ENCODE results near the gene SEC23A. TPM values are rescaled to one million over a fixed set of nuclear protein-coding genes. Genes with fewer than 3 reads are reported as not detected.
A peak's percentile ranks its signal among the peaks of the same experiment; 100 is the strongest.
"Not testable (repeated sequence)": the region's sequence is repeated elsewhere in the genome, so short reads cannot be mapped to it uniquely, and the experiment has no call there.

The SEC23A gene
- total and polyA plus RNA-seq, 2 of the 13 experiments (the other 11 are each of a cell fraction or from before 2014, with no cell fraction given), result 403 to 887 TPM

DNA sequence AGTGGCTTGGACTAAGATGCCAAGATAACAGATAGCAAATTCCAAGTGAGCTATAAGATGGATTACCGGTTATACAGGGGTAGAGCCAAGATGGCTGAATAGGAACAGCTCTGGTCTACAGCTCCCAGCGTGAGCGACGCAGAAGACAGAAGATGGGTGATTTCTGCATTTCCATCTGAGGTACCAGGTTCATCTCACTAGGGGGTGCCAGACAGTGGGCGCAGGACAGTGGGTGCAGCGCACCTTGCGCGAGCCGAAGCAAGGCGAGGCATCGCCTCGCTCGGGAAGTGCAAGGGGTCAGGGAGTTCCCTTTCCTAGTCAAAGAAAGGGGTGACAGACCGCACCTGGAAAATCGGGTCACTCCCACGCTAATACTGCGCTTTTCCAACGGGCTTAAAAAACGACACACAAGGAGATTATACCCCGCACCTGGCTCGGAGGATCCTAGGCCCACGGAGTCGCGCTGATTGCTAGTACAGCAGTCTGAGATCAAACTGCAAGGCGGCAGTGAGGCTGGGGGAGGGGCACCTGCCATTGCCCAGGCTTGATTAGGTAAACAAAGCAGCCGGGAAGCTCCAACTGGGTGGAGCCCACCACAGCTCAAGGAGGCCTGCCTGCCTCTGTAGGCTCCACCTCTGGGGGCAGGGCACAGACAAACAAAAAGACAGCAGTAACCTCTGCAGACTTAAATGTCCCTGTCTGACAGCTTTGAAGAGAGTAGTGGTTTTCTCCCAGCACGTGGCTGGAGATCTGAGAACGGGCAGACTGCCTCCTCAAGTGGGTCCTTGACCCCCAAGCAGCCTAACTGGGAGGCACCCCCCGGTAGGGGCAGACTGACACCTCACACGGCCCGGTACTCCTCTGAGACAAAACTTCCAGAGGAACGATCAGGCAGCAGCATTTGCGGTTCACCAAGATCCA is 85.7 kb downstream of the SEC23A start (continued):
- TF ChIP-seq, protein P1, sequence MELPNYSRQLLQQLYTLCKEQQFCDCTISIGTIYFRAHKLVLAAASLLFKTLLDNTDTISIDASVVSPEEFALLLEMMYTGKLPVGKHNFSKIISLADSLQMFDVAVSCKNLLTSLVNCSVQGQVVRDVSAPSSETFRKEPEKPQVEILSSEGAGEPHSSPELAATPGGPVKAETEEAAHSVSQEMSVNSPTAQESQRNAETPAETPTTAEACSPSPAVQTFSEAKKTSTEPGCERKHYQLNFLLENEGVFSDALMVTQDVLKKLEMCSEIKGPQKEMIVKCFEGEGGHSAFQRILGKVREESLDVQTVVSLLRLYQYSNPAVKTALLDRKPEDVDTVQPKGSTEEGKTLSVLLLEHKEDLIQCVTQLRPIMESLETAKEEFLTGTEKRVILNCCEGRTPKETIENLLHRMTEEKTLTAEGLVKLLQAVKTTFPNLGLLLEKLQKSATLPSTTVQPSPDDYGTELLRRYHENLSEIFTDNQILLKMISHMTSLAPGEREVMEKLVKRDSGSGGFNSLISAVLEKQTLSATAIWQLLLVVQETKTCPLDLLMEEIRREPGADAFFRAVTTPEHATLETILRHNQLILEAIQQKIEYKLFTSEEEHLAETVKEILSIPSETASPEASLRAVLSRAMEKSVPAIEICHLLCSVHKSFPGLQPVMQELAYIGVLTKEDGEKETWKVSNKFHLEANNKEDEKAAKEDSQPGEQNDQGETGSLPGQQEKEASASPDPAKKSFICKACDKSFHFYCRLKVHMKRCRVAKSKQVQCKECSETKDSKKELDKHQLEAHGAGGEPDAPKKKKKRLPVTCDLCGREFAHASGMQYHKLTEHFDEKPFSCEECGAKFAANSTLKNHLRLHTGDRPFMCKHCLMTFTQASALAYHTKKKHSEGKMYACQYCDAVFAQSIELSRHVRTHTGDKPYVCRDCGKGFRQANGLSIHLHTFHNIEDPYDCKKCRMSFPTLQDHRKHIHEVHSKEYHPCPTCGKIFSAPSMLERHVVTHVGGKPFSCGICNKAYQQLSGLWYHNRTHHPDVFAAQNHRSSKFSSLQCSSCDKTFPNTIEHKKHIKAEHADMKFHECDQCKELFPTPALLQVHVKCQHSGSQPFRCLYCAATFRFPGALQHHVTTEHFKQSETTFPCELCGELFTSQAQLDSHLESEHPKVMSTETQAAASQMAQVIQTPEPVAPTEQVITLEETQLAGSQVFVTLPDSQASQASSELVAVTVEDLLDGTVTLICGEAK (IDR thresholded peaks at IDR 0.05), result not testable (repeated sequence)
- TF ChIP-seq, protein P1 (CRISPR knock-in tag; IDR thresholded peaks at IDR 0.05), result peak; percentile 64
- TF ChIP-seq RAD21 (CRISPR knock-in tag; IDR thresholded peaks at IDR 0.05) (0 out of 2 replicates have a peak, but pooled peaks have one; percentile 63), FOSL2 (CRISPR knock-in tag; IDR thresholded peaks at IDR 0.05) (peak; percentile 46; the same call in 1 of the 2 replicates), ZNF768 (CRISPR knock-in tag; IDR thresholded peaks at IDR 0.05) (peak; percentile 62), YEATS4 (CRISPR knock-in tag; IDR thresholded peaks at IDR 0.05; ENCODE audit: borderline replicate concordance) (peak; percentile 64), ZNF607 (CRISPR knock-in tag; IDR thresholded peaks at IDR 0.05; ENCODE audit: borderline replicate concordance) (peak; percentile 76; the same call in 1 of the 2 replicates)
- TF ChIP-seq, protein P2, sequence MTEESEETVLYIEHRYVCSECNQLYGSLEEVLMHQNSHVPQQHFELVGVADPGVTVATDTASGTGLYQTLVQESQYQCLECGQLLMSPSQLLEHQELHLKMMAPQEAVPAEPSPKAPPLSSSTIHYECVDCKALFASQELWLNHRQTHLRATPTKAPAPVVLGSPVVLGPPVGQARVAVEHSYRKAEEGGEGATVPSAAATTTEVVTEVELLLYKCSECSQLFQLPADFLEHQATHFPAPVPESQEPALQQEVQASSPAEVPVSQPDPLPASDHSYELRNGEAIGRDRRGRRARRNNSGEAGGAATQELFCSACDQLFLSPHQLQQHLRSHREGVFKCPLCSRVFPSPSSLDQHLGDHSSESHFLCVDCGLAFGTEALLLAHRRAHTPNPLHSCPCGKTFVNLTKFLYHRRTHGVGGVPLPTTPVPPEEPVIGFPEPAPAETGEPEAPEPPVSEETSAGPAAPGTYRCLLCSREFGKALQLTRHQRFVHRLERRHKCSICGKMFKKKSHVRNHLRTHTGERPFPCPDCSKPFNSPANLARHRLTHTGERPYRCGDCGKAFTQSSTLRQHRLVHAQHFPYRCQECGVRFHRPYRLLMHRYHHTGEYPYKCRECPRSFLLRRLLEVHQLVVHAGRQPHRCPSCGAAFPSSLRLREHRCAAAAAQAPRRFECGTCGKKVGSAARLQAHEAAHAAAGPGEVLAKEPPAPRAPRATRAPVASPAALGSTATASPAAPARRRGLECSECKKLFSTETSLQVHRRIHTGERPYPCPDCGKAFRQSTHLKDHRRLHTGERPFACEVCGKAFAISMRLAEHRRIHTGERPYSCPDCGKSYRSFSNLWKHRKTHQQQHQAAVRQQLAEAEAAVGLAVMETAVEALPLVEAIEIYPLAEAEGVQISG (CRISPR knock-in tag; IDR thresholded peaks at IDR 0.05), result peak; percentile 55; the same call in 1 of the 2 replicates
- TF ChIP-seq, protein P3, sequence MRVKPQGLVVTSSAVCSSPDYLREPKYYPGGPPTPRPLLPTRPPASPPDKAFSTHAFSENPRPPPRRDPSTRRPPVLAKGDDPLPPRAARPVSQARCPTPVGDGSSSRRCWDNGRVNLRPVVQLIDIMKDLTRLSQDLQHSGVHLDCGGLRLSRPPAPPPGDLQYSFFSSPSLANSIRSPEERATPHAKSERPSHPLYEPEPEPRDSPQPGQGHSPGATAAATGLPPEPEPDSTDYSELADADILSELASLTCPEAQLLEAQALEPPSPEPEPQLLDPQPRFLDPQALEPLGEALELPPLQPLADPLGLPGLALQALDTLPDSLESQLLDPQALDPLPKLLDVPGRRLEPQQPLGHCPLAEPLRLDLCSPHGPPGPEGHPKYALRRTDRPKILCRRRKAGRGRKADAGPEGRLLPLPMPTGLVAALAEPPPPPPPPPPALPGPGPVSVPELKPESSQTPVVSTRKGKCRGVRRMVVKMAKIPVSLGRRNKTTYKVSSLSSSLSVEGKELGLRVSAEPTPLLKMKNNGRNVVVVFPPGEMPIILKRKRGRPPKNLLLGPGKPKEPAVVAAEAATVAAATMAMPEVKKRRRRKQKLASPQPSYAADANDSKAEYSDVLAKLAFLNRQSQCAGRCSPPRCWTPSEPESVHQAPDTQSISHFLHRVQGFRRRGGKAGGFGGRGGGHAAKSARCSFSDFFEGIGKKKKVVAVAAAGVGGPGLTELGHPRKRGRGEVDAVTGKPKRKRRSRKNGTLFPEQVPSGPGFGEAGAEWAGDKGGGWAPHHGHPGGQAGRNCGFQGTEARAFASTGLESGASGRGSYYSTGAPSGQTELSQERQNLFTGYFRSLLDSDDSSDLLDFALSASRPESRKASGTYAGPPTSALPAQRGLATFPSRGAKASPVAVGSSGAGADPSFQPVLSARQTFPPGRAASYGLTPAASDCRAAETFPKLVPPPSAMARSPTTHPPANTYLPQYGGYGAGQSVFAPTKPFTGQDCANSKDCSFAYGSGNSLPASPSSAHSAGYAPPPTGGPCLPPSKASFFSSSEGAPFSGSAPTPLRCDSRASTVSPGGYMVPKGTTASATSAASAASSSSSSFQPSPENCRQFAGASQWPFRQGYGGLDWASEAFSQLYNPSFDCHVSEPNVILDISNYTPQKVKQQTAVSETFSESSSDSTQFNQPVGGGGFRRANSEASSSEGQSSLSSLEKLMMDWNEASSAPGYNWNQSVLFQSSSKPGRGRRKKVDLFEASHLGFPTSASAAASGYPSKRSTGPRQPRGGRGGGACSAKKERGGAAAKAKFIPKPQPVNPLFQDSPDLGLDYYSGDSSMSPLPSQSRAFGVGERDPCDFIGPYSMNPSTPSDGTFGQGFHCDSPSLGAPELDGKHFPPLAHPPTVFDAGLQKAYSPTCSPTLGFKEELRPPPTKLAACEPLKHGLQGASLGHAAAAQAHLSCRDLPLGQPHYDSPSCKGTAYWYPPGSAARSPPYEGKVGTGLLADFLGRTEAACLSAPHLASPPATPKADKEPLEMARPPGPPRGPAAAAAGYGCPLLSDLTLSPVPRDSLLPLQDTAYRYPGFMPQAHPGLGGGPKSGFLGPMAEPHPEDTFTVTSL (CRISPR knock-in tag; IDR thresholded peaks at IDR 0.05; ENCODE audit: borderline replicate concordance), result peak; percentile 52; the same call in 1 of the 2 replicates
